Stimulated activated CD8-positive, alpha-beta memory T cell treated with anti-CD3 and anti-CD28 coated beads, Interleukin-12 subunit alpha, Interleukin-12 subunit beta, amount 100 ng/mL, for 24 hours (primary cell): ENCODE measurements around the gene MET.
"Not testable (repeated sequence)": the region's sequence is repeated elsewhere in the genome, so short reads cannot be mapped to it uniquely, and the experiment has no call there.

Experiments used
- DNase-seq: peaks from one replicate; pipeline ENCODE4 v3.0.0-alpha.2; 2020; ENCODE audit errors: extremely low read depth

The MET gene

DNA sequence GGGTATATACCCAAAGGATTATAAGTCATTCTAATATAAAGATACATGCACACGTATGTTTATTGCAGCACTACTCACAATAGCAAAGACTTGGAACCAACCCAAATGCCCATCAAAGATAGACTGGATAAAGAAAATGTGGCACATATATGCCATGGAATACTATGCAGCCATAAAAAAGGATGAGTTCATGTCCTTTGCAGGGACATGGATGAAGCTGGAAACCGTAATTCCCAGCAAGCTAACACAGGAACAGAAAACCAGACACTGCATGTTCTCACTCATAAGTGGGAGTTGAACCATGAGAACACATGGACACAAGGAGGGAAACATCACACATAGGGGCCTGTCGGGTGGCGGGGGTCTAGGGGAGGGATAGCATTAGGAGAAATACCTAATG, 79.1 kb downstream of the MET start:
- DNase-seq = not testable (repeated sequence)

DNA sequence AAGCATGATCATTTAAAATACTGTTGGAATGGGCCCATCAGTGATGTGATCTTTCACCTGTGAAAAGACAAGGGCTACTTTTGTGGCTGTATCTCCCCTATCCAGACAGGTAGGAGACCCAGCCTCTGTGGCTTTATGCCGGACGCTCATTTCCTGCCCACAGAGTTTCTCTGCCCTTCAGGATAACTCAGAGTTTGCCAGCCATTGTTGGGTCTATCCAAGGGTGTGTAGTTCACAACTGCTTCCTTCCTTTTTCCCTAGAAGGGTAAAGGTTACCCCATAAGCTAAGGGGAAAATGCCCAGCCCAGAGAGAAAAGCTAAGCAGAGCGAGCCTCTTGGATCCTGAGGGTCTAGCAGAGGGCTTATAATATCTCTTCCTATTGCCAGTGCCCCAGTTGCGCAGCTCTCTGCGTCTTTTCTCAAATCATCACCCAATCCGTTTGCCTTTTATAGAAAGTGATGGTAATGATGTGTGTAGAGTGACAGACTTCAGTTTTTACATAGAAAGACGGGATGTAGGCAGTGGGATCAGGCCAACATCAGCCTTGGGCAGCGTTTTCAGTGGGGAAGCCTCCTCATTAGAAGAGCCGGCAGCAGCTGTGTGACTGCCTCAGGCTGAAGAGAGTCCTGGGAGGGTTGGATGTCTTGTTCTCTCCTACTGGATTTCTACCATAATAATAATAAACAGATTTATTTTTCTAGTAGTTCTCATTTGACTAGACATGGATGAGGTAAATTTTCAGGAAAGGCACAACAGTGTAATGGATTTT, 80.5 kb downstream of the MET start:
- DNase-seq = no peak

DNA sequence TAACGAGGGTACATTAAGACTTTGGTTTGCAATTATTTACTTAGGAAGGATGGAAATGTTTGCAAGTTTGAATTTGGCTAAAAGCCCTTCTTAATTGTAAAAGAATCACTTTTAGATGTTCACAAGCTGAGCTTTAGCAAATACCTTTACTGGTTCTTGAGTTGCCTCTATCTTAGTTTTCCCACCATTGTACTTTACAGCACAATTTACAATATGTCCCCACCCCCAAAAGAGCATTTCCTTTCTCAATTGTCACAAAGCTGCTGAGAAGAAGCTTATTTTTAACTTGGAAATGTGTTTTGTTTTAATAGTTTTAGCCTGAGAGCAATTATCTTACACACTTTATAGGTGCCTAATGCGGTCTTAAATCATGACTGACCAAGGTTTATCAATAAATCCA, 81.1 kb downstream of the MET start:
- no peak for DNase-seq

DNA sequence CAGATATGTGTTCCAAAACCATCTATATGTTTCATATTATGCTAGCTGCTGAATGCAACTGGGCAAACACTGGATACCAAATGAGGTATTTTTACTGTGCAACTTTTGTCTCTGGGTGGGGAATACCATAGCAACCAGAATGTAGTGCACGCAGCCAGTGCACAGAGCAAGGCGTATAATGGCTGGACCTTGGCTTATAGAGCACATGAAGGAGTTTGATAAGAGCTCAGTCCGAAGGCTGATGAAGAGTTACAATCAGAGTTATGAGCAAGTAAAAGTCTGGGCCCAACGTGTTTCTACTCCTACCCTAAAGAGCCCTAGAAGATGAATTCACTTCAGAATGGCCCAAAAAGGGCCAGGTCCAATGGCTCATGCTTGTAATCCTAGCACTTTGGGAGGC, 82.2 kb downstream of the MET start:
- no peak for DNase-seq

DNA sequence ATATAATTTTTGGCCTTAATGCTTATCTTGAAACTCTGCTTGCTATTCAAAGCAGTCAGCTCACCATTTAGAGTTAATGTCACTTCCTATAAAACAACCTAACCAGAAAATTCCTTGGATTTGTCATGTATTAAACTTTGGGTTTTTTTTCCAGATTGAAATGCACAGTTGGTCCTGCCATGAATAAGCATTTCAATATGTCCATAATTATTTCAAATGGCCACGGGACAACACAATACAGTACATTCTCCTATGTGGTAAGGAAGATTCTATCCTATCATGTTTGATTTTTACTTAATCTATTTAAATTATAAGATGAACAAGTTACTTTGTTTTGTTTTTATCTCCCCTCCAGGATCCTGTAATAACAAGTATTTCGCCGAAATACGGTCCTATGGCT, 85.3 kb downstream of the MET start:
- no peak for DNase-seq

DNA sequence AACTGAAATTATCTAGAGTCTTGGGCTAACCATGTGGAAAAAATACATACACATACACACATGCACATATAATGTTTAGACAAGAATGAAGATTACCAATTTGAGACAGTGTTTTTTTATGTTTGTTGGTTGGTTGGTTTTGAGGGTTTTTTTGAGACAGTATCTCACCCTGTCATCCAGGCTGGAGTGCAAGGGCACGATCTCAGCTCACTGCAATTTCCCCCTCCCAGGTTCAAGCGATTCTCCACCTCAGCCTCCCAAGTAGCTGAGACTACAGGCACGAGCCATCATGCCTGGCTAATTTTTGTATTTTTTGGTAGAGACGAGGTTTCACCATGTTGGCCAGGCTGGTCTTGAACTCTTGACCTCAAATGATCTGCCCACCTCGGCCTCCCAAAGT, 87.6 kb downstream of the MET start:
- DNase-seq = not testable (repeated sequence)

DNA sequence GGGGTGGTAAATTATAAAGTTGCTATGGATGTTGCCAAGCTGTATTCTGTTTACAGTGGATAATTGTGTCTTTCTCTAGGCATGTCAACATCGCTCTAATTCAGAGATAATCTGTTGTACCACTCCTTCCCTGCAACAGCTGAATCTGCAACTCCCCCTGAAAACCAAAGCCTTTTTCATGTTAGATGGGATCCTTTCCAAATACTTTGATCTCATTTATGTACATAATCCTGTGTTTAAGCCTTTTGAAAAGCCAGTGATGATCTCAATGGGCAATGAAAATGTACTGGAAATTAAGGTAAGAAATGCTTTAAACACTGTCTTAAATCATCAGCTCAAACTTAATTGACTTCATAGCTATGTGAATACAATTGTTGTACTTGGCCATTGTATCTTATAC, 91.0 kb downstream of the MET start:
- DNase-seq = no peak

DNA sequence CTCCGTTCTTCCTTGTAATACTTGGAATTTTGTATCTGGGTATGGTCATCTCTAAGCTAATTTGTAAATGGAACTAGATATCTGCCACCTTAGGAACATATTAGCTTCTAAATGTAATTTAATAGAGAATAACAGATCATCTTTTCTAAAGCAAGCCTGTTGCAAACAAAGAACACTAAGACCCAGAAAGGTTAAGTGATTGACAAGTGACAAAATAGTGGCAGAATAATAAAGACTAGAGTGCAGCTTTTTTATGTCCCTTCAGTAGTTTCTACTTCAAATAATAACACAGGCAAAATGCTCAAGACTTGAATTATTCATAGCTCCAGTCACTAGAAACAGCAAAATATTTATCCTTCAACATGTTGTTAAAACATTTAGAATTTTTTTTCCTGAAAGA, 91.7 kb downstream of the MET start:
- DNase-seq = no peak

DNA sequence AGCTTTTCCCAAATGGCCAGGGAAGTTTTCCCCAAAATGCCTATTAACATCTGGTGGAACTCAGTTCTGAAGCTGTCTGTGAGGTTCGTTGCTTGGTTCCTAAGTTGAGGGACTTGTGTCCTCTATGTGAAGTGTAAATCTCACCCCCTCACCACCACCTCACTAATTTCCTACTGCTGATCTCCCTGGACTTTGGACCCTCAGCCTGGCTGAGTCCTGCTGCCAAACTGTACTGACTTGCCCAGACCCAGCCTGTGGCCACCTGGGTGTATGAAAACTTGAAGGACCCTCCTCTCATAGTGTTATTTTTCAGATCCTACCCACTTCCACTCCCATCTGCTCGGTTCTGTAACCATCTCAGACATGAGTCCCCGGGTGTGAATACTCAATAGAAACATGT, 94.9 kb downstream of the MET start:
- no peak for DNase-seq

DNA sequence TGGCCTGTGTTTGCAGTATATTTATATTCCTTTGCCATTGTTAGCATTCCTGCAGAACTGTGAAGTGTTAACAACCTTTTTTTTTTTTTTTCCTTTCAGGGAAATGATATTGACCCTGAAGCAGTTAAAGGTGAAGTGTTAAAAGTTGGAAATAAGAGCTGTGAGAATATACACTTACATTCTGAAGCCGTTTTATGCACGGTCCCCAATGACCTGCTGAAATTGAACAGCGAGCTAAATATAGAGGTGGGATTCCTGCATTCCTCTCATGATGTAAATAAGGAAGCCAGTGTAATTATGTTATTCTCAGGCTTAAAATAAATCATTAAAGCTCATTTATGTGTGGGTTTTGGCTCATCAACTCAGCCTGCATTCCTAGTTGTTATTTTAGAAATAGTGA, 97.5 kb downstream of the MET start:
- DNase-seq = no peak

DNA sequence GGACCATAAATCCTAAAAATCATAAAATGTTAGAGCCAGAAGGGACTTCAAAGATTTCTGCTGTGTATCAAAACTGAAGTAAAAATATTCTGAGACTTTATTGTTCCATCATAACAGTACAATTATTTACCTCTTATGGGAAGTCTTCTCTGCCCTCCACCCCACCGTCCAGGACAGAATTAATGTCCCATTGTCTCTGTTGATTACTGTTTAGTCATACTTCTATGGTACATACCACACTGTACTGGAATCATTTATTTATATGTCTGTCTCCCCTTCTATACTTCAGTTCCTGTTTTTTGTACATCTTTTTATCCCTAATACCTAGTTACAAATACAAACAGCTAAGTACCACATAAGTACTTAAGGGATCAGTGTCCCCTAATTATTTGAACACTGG, 98.9 kb downstream of the MET start:
- DNase-seq = no peak

DNA sequence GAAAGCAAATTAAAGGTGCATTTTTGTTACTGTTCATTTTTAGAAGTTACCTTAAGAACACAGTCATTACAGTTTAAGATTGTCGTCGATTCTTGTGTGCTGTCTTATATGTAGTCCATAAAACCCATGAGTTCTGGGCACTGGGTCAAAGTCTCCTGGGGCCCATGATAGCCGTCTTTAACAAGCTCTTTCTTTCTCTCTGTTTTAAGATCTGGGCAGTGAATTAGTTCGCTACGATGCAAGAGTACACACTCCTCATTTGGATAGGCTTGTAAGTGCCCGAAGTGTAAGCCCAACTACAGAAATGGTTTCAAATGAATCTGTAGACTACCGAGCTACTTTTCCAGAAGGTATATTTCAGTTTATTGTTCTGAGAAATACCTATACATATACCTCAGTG, 99.6 kb downstream of the MET start:
- no peak for DNase-seq

DNA sequence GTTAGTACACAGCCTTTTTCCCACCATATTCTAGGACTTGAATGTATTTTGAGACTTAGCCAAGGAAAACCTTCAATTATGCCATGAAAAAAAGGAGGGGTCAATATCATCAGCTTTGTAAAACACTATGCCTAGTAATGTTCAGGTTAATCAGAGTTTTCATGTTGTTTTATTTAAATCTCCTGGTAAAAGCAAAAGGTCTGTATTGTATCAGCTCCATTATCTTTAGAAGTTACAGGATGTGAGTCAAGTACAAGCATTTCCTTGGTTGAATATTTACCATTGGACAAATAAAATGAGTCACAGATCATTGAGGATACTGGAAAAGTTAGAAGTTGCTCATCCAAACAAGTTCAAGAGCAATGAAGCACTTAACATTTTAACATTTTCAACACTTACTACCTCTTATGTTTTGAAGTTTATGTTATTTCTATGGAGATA, 100.4 kb downstream of the MET start:
- DNase-seq = no peak

DNA sequence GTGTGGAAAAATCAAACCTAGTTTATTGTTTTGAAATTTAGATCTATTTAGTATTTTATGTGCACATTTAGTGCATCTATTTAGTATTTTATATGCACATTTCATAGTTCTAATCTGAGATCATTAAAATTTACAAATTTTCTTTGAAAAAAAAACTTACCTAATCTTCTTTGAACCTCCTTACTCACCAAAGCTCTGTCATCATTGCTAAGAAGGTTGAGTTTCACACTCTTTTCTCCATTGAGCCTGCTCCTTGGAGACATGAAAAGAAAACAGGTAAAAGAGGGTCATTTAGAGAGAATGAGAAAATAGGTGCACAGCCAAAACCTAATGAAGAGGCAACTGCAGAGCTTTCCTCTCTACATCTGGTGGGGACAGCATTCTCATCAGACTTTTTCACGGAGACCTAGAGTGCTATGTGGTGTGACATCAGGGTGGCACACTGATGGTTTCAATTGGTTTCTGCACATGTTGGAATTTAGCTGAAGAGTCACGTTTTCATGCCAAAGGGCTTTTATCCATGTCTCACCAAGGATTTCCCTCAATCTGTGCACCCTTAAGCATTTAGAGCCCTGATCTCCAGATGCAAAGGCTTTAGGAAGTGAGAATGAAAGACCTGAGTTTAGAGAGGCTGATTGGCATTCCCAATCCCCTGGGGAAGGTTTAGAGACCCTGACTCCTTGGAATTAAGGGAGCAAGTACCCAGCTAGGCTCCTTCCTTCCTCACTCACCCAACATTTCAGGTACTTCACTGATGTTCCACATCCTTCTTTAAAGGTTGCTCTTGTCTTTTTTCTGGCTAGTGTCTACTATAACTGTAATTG, 101.1 kb downstream of the MET start:
- no peak for DNase-seq

DNA sequence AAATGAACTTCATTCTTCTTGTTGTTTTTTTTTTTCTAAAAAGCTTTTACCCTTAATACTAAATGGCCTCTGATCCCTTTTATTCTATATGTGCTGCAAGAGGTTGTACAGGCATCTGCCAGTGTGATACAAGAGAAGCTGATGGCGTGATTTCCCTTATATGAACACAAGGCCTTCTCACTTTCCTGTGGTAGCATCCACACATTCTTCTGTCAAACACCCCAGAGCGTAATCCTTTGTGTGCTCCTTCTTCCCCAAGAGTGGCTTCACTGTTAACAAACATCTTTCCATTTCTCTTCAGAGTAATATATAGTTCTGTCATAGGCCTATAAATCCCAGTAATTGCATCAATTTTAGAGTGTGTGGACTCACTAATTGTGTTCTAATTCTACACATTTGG, 104.0 kb downstream of the MET start:
- no peak for DNase-seq

DNA sequence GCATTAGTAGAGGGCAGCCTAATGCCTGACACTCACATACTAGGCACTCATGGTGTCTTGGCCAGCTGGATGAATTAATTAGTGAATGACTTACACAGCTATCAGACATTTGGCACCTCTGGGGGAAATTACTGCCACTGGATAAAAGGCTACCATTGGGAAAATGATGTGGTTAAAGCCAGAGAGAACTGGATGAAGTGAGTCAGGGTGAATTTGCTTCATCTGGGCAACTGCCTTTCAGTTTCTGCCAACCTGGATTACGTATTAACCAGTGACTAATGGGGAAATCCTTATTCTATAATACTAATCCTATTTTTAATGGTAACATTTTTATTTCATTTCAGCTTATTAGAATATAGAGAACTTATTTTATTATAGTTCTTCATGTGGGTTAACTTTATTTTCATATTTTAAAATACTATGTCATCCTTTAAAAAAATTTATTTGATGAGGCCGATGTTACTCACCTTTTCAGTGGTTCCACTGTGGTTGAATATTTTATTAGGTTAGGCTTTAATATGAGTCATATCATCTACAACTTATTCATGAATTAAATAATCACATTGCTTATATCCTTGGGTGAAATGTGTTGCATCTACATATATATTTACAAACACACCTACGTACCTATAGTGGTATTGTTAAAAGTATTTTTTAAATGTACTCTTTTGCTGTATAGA, 104.8 kb downstream of the MET start:
- DNase-seq = no peak

DNA sequence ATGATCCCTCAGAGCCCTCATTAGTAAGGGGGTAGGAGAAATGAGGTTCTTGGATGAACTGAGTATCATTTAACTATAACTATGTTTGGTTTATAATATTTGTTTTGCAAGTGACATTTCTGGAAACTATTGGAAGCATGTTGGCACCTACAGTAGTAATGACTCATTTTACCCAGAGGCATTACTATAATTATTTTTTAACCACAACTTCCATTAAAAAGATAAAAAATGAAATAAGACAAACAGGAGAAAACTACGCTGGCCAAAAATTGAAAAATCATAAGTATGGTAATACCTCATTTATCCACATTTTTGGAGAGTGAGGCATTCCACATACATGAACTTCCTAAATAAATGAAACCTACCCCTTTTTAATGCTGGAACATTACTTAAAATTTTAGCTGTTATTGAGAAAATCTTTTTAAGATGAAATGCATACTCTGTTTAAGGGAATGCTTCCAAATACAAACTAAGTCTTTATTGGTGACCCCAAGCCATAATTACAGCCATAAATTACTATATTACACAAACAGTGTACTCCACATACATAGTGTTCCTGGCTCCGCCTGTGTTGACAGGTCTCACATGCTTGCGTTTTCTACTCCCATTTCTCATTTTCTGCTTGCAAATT, 105.8 kb downstream of the MET start:
- no peak for DNase-seq

DNA sequence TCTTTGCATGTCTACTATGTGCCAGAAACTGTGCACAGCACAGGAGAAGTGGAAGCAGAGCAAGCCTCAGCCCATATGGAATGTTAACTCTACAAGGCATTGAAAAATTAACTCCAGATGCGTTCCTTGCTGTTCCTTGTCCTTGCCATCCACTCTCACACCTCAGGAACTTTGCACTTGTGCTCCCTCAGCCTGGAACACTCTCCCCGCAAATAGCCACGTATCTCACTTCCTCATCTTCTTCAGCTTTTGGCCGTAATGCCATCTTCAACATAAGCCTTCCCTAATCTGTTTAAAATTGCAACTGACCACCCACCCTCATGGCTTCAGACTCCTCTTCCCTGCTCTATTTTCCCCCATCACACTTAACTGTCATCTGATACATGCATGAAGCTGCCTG, 107.2 kb downstream of the MET start:
- no peak for DNase-seq

DNA sequence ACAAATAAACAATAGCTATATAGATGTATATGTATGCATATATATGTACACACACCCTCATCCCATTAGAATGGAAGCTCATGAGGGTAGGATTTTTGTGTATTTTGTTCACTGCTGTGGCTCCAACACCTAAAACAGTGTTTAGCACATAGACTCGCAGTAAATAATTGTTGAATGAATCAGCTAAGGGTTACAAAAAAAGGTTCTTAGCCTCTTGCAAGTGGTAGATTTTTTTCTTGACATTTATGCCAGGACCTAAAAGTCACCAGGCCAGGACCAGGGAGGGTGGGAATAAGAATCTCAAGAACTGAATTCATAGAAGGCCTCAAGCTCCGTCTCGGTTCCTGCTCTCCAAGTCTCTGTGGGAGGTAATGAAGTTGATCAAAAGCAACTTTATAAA, 107.9 kb downstream of the MET start:
- no peak for DNase-seq

DNA sequence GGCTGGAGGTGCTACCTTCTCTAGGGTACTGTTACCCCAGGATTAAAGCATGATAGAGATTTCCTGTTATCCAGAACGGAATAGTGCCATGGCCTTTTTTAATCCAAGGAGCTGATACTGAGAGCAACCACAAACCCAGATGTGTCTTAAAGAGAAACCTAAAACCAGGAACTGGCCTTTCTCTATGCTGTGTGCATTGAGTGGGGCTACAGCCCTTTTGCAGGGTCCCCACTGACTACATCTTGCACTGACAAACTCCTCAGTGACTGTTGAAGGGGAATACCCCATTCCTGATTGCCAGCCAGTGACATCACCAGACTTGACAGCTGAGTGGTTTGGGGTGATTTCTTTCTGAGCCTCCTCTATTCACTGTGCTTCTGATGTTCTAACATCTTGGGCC, 108.5 kb downstream of the MET start:
- DNase-seq = no peak

DNA sequence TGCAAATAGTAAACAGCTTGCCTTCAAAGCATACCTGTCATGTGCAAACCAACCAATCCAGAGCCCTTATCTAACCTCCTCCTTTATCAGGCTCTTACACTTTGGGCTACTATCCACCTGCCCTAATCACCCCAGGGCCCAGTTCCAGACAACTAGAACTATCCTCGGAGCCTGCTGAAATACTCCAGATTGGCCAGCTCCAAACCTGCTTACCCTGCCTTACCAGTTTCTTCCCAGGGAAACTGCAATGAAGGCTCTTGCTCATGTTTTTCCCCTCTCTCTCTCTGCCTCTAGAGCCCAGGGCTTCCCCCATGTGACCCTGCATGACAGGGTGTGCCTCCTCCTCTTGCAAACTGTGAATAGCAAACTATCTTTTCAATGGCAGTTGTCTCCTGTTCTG, 109.0 kb downstream of the MET start:
- DNase-seq = no peak

DNA sequence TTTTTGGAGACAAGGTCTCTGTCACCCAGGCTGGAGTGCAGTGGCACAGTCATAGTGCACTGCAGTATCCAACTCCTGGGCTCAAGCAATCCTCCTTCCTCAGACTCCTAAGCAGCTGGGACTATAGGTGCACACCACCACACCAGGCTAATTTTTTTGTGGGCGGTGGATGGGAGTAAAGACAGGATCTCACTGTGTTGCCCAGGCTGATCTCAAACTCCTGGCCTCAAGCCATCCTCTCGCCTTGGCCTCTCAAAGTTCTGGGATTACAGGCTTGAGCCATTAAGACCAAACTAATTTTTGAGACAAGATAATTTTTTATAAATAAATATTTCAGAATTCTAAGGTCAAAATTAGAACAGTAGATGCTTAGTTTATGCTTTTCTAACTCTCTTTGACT, 109.6 kb downstream of the MET start:
- no peak for DNase-seq
